Activated naive CD4-positive, alpha-beta T cell treated with anti-CD3 and anti-CD28 coated beads for 36 hours (primary cell): ENCODE results near the gene VWA1. TPM values are rescaled to one million over a fixed set of nuclear protein-coding genes. Genes with fewer than 3 reads are reported as not detected.
"Not testable (repeated sequence)": the region's sequence is repeated elsewhere in the genome, so short reads cannot be mapped to it uniquely, and the experiment has no call there.

Experiments
- CTCF ChIA-PET: fragments of 350-600 bp; sonication (Branson Sonifier 250); formaldehyde crosslinking; loops from one replicate; lab custom pipeline; 2021; ENCODE audit warnings: antibody characterized with exemption; lab: Charles Lee
- DNase-seq: peaks from one replicate; pipeline ENCODE4 v3.0.0-alpha.2; 2020
- H3K27ac Mint-ChIP-seq: one replicate; pipeline ENCODE4 v1.8.0; 2021; ENCODE audit warnings: mild to moderate bottlenecking, mixed read lengths
- H3K27me3 Mint-ChIP-seq: one replicate; pipeline ENCODE4 v1.8.0; 2021; ENCODE audit warnings: low read depth, mixed read lengths
- H3K36me3 Mint-ChIP-seq: one replicate; pipeline ENCODE4 v1.8.0; 2021; ENCODE audit warnings: low read depth, mixed read lengths
- H3K4me1 Mint-ChIP-seq: one replicate; pipeline ENCODE4 v1.8.0; 2021; ENCODE audit warnings: low read depth, mixed read lengths
- H3K4me3 Mint-ChIP-seq: one replicate; pipeline ENCODE4 v1.8.0; 2021; ENCODE audit warnings: mild to moderate bottlenecking, moderate library complexity, mixed read lengths
- H3K9me3 Mint-ChIP-seq: one replicate; pipeline ENCODE4 v1.8.0; 2021; ENCODE audit warnings: mixed read lengths
- intact Hi-C: fragments of 100-400 bp; cut with micrococcal nuclease; formaldehyde crosslinking; loops from one replicate; pipeline ENCODE4 v1.15.1; 2023
- total RNA-seq, 2 experiments: library from RNA; stranded (reverse); gene quantifications; one replicate each; pipeline ENCODE4 v1.2.3, GENCODE V29; 2021

The VWA1 gene
- total RNA-seq, 2 experiments from 2014 or later, result 0.72 to 0.74 TPM

GRCh38 chr1:1398677-1399186 lies 36.8 kb upstream of the VWA1 start:
- Mint-ChIP-seq H3K36me3 (peaks cover 56% of the 10 kb centered on the region), H3K27ac (peak overlapping the region; percentile 79), H3K4me3 (peak overlapping the region; percentile 91), H3K27me3 (no peaks in the 10 kb centered on the region), H3K9me3 (no peaks in the 10 kb centered on the region), H3K4me1 (peaks cover 56% of the 10 kb centered on the region)
- no peak for DNase-seq
- intact Hi-C loops, result loop anchor here (1.0 to 2.0 kb wide), 5 partner anchors 9 to 176 kb away; partner anchors contain the start of genes ATAD3A, AURKAIP1, MRPL20 and SSU72
- CTCF ChIA-PET, result interaction anchor here (0.8 to 2.6 kb wide), 4 partner anchors 11 to 42 kb away, joined by 3 to 14 read pairs (median 4); no protein-coding TSS in a partner anchor

DNA sequence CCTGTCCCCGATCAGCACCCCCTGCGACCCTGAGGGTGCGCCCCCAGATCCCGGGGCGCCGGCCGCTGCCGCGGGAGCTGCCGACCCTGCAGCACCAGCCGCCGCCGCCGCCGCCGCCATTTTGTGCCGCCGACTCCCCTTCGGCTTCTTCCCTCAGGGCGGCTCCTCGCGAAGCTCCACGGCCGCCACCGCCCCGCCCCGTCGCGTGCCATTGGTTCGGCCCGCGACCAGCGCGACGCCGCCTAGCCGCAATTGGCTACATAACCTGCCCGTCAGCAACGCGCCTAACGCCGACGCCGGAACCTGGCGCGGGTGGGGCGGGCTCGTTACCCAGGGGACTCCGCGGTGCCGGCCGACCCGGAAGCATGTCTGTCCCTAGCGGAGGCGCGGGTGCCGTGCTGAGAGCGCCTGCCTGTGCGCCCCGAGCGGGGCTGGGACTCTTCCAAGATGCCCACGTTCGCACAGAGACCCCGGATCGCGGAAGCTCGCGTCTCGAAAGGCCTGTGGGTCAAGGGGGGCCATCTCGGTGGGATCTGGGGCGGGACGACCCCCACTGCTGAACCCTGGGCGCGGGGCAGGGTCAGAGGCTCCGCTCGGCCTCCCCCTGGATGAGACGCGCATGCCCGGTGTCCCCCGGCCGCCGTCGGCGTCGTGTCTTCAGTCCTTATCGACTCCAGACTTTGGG lies 36.2 kb upstream of the VWA1 start, which contains the start of gene CCNL2:
CCNL2 (minus strand) TSS at position 149 of the 685 bp plus-strand sequence; CDS start at position 120, 29 bp downstream.
- Mint-ChIP-seq H3K4me3 (peak within 1 kb of the TSS; percentile 91), H3K36me3 (peaks cover 52% of the 10 kb centered on the region), H3K27ac (peak within 1 kb of the TSS; percentile 85), H3K27me3 (no peaks in the 10 kb centered on the region), H3K4me1 (peaks cover 57% of the 10 kb centered on the region), H3K9me3 (no peaks in the 10 kb centered on the region)
- CTCF ChIA-PET, result interaction anchor here (0.8 to 2.6 kb wide), 4 partner anchors 10 to 42 kb away, joined by 3 to 14 read pairs (median 4); no protein-coding TSS in a partner anchor
- peak; percentile 99 for DNase-seq
- intact Hi-C loops, result loop anchor here (1.0 to 2.0 kb wide), 5 partner anchors 8 to 175 kb away; partner anchors contain the start of genes ATAD3A, AURKAIP1, MRPL20 and SSU72

GRCh38 chr1:1399872-1400575 lies 35.5 kb upstream of the VWA1 start:
- intact Hi-C loops, result loop anchor here (1.0 to 2.0 kb wide), 5 partner anchors 7 to 174 kb away; partner anchors contain the start of genes ATAD3A, AURKAIP1, MRPL20 and SSU72
- Mint-ChIP-seq H3K36me3 (peaks cover 55% of the 10 kb centered on the region), H3K27ac (peak overlapping the region; percentile 85), H3K27me3 (no peaks in the 10 kb centered on the region), H3K4me1 (peaks cover 61% of the 10 kb centered on the region), H3K4me3 (peak overlapping the region; percentile 91), H3K9me3 (no peaks in the 10 kb centered on the region)
- CTCF ChIA-PET, result interaction anchor here (1.2 to 2.6 kb wide), 3 partner anchors 9 to 41 kb away, joined by 3 to 14 read pairs (median 4); no protein-coding TSS in a partner anchor
- DNase-seq, result no peak

GRCh38 chr1:1400576-1401456 lies 34.7 kb upstream of the VWA1 start:
- H3K36me3 Mint-ChIP-seq, result peaks cover 54% of the 10 kb centered on the region
- no peak for DNase-seq
- H3K9me3 Mint-ChIP-seq, result no peaks in the 10 kb centered on the region
- H3K27ac Mint-ChIP-seq, result peak overlapping the region; percentile 85
- H3K27me3 Mint-ChIP-seq, result no peaks in the 10 kb centered on the region
- CTCF ChIA-PET, result interaction anchor here (0.6 to 2.6 kb wide), 3 partner anchors 29 to 170 kb away, joined by 3 to 14 read pairs (median 3); no protein-coding TSS in a partner anchor
- H3K4me1 Mint-ChIP-seq, result peaks cover 62% of the 10 kb centered on the region
- intact Hi-C loops, result no loop called here
- peak overlapping the region; percentile 91 for H3K4me3 Mint-ChIP-seq

- Mint-ChIP-seq H3K4me3 (peak overlapping the region; percentile 91), H3K36me3 (peaks cover 61% of the 10 kb centered on the region), H3K27me3 (no peaks in the 10 kb centered on the region), H3K9me3 (no peaks in the 10 kb centered on the region), H3K27ac (peak overlapping the region; percentile 71), H3K4me1 (peaks cover 69% of the 10 kb centered on the region)
- no peak for DNase-seq
- CTCF ChIA-PET, result interaction anchor here (1.1 to 2.1 kb wide), 3 partner anchors 20 to 39 kb away, joined by 3 to 12 read pairs (median 4); no protein-coding TSS in a partner anchor
- intact Hi-C loops, result no loop called here
Observed at GRCh38 chr1:1401457-1402010, 34.0 kb upstream of the VWA1 start.

DNA sequence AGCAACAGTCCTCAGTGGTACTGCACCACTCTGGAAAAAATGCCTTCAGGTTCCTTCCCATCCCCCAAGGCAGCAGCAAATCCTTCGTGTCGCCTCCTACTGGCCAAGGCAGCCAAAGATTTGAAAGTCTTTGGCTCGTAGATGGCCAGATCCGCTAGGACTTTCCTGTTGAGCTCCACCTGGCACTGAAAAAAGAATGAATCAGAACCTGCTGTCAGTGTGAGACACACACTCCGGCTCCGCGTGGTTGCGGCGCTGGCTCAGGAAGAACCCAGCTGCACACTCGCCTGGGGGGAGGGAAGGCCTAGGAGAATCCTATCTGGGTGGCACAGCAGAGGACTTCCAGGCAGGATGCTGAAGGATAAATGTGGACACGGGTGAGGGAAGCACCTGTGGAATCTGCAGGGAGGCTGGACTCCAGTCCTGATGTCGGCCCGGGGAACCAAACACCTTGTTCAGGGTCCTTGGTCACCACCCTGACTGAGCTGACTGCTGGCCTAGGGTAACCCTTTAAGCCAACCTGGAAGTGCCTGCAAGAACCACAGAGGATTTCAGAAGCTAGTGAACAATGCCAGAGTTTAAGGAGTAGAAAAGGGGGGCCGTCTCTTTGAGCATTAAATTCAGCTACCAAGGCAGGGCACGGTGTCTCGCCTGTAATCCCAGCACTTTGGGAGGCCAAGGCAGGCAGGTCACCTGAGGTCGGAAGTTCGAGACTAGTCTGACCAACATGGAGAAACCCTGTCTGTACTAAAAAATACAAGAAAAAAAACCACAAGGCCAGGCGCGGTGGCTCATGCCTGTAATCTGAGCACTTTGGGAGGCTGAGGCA lies 33.2 kb upstream of the VWA1 start:
- Mint-ChIP-seq H3K36me3 (peaks cover 64% of the 10 kb centered on the region), H3K27ac (peak overlapping the region; percentile 71), H3K4me3 (peak overlapping the region; percentile 27), H3K9me3 (no peaks in the 10 kb centered on the region), H3K27me3 (no peaks in the 10 kb centered on the region), H3K4me1 (peaks cover 68% of the 10 kb centered on the region)
- intact Hi-C loops, result no loop called here
- CTCF ChIA-PET, result interaction anchor here (0.5 to 2.1 kb wide), 5 partner anchors 13 to 39 kb away, joined by 3 to 12 read pairs (median 4); no protein-coding TSS in a partner anchor
- peak; percentile 55 for DNase-seq

DNA sequence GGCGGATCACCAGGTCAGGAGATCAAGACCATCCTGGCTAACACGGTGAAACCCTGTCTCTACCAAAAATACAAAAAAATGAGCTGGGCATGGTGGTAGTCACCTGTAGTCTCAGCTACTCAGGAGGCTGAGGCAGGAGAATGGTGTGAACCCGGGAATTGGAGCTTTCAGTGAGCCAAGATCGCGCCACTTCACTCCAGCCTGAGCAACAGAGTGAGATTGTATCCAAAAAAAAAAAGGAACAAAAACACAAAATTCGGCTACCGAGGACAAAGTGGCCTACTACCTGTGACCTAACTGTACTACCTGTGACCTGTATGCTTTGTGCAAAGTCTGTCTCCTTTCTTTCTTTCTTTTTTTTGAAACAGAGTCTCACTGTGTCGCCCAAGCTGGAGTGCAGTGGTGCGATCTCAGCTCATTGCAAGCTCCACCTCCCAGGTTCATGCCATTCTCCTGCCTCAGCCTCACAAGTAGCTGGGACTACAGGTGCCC lies 32.5 kb upstream of the VWA1 start:
- H3K9me3 Mint-ChIP-seq, DNase-seq, H3K27me3 Mint-ChIP-seq, intact Hi-C loops, H3K4me3 Mint-ChIP-seq: not testable (repeated sequence)
- Mint-ChIP-seq H3K27ac (peak overlapping the region; percentile 52), H3K36me3 (peaks cover 59% of the 10 kb centered on the region), H3K4me1 (peaks cover 63% of the 10 kb centered on the region)
- CTCF ChIA-PET, result interaction anchor here (0.5 to 2.1 kb wide), 5 partner anchors 13 to 255 kb away, joined by 3 to 12 read pairs (median 4); no protein-coding TSS in a partner anchor

- H3K36me3 Mint-ChIP-seq, result peaks cover 55% of the 10 kb centered on the region
- H3K27ac Mint-ChIP-seq, result peak overlapping the region; percentile 52
- CTCF ChIA-PET, result interaction anchor here (0.6 to 2.1 kb wide), 2 partner anchors 37 to 256 kb away, joined by 6 to 12 read pairs; no protein-coding TSS in a partner anchor
- H3K9me3 Mint-ChIP-seq, result no peaks in the 10 kb centered on the region
- peaks cover 62% of the 10 kb centered on the region for H3K4me1 Mint-ChIP-seq
- intact Hi-C loops, result no loop called here
- DNase-seq, result no peak
- no peak overlapping the region for H3K4me3 Mint-ChIP-seq
- H3K27me3 Mint-ChIP-seq, result no peaks in the 10 kb centered on the region
Observed at GRCh38 chr1:1403653-1404052, 31.8 kb upstream of the VWA1 start.

- CTCF ChIA-PET, result interaction anchor here (0.6 kb wide), 1 partner anchor 370 kb away, joined by 3 read pairs; no protein-coding TSS in a partner anchor
- Mint-ChIP-seq H3K9me3 (no peaks in the 10 kb centered on the region), H3K27ac (peak overlapping the region; percentile 85), H3K36me3 (peaks cover 42% of the 10 kb centered on the region), H3K4me3 (peak overlapping the region; percentile 91), H3K27me3 (no peaks in the 10 kb centered on the region), H3K4me1 (peaks cover 66% of the 10 kb centered on the region)
- intact Hi-C loops, result no loop called here
- DNase-seq, result no peak
Observed at GRCh38 chr1:1406101-1406820, 29.2 kb upstream of the VWA1 start.
